ENCODE data around the gene CD46.

Gene CD46

DNA sequence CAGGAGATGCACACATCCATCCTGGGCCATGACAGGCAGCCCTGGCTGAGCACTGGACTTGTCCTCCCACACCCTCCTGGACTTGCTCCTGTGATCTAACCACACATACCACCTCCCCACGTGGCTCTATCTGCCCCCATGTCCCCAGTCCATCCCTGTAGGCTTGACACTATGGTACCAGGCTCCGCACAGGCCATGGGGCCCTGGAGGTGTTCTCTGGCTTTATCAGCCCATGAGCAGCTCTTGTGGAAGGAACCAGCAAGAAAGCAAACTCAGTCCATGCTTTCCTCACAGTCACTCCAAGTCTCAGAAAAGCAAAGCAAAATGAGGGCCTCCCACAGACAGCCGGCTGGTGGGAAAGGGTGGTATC, 61.6 kb downstream of the CD46 start:
- DNase-seq (ENCODE audit: low read depth in 1 of 2, low spot score in 1 of 2) = no peak
- no peak overlapping the region for H3K27ac ChIP-seq (replicated peaks)

DNA sequence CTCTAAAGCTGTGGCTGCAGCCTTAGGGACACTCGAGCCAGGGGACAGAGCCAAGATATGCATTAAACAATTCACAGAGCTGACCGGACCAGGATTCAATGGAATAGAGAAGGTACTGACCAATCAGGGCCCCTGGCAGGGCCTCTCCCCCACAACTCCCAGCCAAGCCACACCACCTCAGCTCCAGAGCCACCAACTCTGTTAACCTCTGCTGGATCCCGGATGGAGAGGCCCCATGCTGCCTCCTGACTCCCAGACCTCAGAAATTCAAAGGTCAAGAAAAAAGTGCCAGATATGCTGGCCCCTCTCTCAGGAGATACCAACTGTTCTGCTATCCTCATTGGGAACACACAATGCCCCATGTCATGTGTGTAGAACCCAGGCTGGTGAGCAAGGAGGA, 62.1 kb downstream of the CD46 start:
- TF ChIP-seq POLR2AphosphoS5 (IDR thresholded peaks at IDR 0.05; ENCODE audit: low read depth) = no peak
- no peak for TF ChIP-seq SPI1 (IDR thresholded peaks at IDR 0.05; ENCODE audit: borderline replicate concordance, low read depth)
- TF ChIP-seq GABPA (IDR thresholded peaks at IDR 0.05; ENCODE audit: low read depth) = no peak
- TF ChIP-seq, protein P1, sequence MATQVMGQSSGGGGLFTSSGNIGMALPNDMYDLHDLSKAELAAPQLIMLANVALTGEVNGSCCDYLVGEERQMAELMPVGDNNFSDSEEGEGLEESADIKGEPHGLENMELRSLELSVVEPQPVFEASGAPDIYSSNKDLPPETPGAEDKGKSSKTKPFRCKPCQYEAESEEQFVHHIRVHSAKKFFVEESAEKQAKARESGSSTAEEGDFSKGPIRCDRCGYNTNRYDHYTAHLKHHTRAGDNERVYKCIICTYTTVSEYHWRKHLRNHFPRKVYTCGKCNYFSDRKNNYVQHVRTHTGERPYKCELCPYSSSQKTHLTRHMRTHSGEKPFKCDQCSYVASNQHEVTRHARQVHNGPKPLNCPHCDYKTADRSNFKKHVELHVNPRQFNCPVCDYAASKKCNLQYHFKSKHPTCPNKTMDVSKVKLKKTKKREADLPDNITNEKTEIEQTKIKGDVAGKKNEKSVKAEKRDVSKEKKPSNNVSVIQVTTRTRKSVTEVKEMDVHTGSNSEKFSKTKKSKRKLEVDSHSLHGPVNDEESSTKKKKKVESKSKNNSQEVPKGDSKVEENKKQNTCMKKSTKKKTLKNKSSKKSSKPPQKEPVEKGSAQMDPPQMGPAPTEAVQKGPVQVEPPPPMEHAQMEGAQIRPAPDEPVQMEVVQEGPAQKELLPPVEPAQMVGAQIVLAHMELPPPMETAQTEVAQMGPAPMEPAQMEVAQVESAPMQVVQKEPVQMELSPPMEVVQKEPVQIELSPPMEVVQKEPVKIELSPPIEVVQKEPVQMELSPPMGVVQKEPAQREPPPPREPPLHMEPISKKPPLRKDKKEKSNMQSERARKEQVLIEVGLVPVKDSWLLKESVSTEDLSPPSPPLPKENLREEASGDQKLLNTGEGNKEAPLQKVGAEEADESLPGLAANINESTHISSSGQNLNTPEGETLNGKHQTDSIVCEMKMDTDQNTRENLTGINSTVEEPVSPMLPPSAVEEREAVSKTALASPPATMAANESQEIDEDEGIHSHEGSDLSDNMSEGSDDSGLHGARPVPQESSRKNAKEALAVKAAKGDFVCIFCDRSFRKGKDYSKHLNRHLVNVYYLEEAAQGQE (IDR thresholded peaks at IDR 0.05; ENCODE audit: insufficient replicate concordance, low read depth) = no peak
- H3K4me3 ChIP-seq (replicated peaks; ENCODE audit: insufficient read depth, low read length) = no peak overlapping the region
- H3K27ac ChIP-seq (replicated peaks) = no peak overlapping the region
- no peak for DNase-seq (ENCODE audit: low read depth in 1 of 2, low spot score in 1 of 2)
- H3K27me3 ChIP-seq (ENCODE audit: insufficient read depth, poor library complexity, severe bottlenecking) = no peaks in the 10 kb centered on the region

More for the DNA sequence above, 61.6 kb downstream of the CD46 start:
- TF ChIP-seq POLR2AphosphoS5 (IDR thresholded peaks at IDR 0.05; ENCODE audit: low read depth) (no peak), SPI1 (IDR thresholded peaks at IDR 0.05; ENCODE audit: borderline replicate concordance, low read depth) (no peak), GABPA (IDR thresholded peaks at IDR 0.05; ENCODE audit: low read depth) (no peak)
- TF ChIP-seq, protein P1 (IDR thresholded peaks at IDR 0.05; ENCODE audit: insufficient replicate concordance, low read depth) = no peak
- TF ChIP-seq, protein P2, sequence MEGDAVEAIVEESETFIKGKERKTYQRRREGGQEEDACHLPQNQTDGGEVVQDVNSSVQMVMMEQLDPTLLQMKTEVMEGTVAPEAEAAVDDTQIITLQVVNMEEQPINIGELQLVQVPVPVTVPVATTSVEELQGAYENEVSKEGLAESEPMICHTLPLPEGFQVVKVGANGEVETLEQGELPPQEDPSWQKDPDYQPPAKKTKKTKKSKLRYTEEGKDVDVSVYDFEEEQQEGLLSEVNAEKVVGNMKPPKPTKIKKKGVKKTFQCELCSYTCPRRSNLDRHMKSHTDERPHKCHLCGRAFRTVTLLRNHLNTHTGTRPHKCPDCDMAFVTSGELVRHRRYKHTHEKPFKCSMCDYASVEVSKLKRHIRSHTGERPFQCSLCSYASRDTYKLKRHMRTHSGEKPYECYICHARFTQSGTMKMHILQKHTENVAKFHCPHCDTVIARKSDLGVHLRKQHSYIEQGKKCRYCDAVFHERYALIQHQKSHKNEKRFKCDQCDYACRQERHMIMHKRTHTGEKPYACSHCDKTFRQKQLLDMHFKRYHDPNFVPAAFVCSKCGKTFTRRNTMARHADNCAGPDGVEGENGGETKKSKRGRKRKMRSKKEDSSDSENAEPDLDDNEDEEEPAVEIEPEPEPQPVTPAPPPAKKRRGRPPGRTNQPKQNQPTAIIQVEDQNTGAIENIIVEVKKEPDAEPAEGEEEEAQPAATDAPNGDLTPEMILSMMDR (IDR thresholded peaks at IDR 0.05; ENCODE audit: insufficient read depth, low read length) = no peak
- no peak overlapping the region for H3K4me3 ChIP-seq (replicated peaks; ENCODE audit: insufficient read depth, low read length)
- no peaks in the 10 kb centered on the region for H3K27me3 ChIP-seq (ENCODE audit: insufficient read depth, poor library complexity, severe bottlenecking)

DNA sequence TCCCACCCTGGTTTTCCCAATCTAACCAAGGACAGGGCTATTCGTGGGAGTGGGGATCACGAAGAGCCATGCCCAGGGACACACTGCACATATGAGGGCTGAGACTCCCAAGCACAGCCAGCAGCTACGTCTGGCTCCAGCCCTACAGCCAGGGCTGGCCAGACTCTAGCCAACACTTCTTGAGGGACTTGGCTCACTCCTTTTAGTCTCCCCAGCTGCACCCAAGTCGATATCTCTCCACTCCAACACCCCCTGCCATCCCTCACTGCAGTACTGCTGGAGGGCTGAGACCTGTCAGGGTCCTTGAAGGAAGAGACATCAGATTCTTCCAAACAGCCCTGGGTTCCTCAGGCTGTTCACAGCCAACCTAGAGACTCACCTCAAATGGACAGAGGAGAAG, 62.6 kb downstream of the CD46 start:
- Histone ChIP-seq H3K4me3 (replicated peaks; ENCODE audit: insufficient read depth, low read length) (no peak overlapping the region), H3K27me3 (ENCODE audit: insufficient read depth, poor library complexity, severe bottlenecking) (no peaks in the 10 kb centered on the region), H3K27ac (replicated peaks) (no peak overlapping the region)
- TF ChIP-seq SPI1 (IDR thresholded peaks at IDR 0.05; ENCODE audit: borderline replicate concordance, low read depth) (no peak), GABPA (IDR thresholded peaks at IDR 0.05; ENCODE audit: low read depth) (no peak), POLR2AphosphoS5 (IDR thresholded peaks at IDR 0.05; ENCODE audit: low read depth) (no peak)
- TF ChIP-seq, protein P2 (IDR thresholded peaks at IDR 0.05; ENCODE audit: insufficient read depth, low read length) = no peak
- TF ChIP-seq, protein P1 (IDR thresholded peaks at IDR 0.05; ENCODE audit: insufficient replicate concordance, low read depth) = no peak
- no peak for DNase-seq (ENCODE audit: low read depth in 1 of 2, low spot score in 1 of 2)

Measured in HL-60 (cell line).